HFFc6 (cell line): ENCODE data around the gene CORO1A. TPM values are rescaled to one million over a fixed set of nuclear protein-coding genes. Genes with fewer than 3 reads are reported as not detected.
A peak's percentile ranks its signal among the peaks of the same experiment; 100 is the strongest.
"Not testable (repeated sequence)": the region's sequence is repeated elsewhere in the genome, so short reads cannot be mapped to it uniquely, and the experiment has no call there.

Source experiments
- DNase-seq: peaks from one replicate; pipeline ENCODE4 v3.0.0-alpha.2; 2018
- H3K27ac Mint-ChIP-seq: 2 replicates; pipeline ENCODE4 v1.8.0; 2020; ENCODE audit warnings: mild to moderate bottlenecking, mixed read lengths
- H3K27me3 Mint-ChIP-seq: 2 replicates; pipeline ENCODE4 v1.8.0; 2021; ENCODE audit warnings: mild to moderate bottlenecking, moderate library complexity, mixed read lengths; ENCODE audit not compliant: insufficient read depth
- H3K36me3 Mint-ChIP-seq: 2 replicates; pipeline ENCODE4 v1.8.0; 2021; ENCODE audit warnings: low read depth, mixed read lengths
- H3K4me1 Mint-ChIP-seq: 2 replicates; pipeline ENCODE4 v1.8.0; 2020; ENCODE audit warnings: low read depth, mixed read lengths
- H3K4me3 Mint-ChIP-seq: 2 replicates; pipeline ENCODE4 v1.8.0; 2020; ENCODE audit warnings: mild to moderate bottlenecking, moderate library complexity, mixed read lengths
- H3K9me3 Mint-ChIP-seq: 2 replicates; pipeline ENCODE4 v1.8.0; 2020; ENCODE audit warnings: mild to moderate bottlenecking, mixed read lengths
- total RNA-seq, 6 experiments: library from RNA; stranded (reverse); fragmentation: NEBNext Ultra II Directional; extraction: Animal tissue kit (Norgen Biotek cat#: 25700); gene quantifications; 2 replicates in 1 of 6; 3 replicates in 5 of 6; pipeline ENCODE4 v1.2.3, GENCODE V29; 2021

Gene CORO1A
- total RNA-seq, 6 experiments from 2014 or later = 2.9 to 4.2 (median 3.7) TPM

DNA sequence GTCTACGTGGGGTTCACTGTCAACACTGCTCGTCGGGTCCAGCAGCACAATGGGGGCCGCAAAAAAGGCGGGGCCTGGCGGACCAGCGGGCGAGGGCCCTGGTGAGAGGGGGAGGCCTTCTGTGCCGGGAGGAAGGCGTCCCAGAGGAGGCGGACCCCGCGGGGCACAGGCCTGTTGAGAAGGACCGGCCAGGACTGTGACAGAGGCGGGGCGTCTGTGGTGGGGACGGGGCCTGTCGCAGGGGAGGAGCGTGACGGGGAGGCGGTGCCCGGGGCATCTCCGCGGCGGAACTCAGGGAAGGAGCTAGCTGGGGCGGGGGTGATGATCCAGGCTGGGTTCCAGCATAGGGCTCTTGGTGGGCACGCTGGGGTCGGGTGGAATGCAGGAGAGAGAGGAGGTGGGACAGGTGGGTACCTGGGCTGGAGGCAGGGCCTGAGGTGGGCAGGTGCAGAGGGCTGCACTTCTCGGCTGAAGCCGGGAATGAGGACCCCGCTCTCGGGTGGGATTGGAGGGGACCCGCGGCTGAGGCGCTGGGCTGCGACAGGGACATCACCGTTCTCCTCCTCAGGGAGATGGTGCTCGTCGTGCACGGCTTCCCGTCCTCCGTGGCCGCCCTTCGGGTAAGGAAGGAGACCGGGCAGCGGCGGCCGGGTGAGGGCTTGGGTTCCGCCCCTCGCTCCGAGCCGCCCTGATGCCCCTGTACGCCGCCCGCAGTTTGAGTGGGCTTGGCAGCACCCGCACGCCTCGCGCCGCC, 10.9 kb downstream of the CORO1A start:
- H3K27ac Mint-ChIP-seq, H3K4me1 Mint-ChIP-seq, H3K9me3 Mint-ChIP-seq, H3K36me3 Mint-ChIP-seq, H3K4me3 Mint-ChIP-seq, H3K27me3 Mint-ChIP-seq: not testable (repeated sequence)
- peak; percentile 0 for DNase-seq

DNA sequence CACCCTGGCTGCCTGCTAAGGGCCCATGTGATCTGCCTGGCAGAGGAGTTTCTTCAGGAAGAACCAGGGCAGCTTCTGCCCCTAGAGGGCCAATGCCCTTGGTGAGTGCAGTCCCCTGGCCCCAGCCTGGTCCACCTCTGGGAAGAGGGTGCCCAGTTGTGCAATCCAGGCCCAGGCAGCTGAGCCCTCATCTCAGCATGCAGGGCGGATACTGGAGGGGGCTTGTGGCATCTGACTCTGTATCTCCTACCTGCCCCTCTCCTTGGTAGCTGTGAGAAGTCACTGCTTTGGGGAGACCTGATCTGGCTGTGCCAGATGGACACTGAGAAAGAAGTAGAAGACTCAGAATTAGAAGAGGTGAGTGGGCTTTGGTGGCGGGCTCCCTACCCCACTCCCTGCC, 13.6 kb downstream of the CORO1A start:
- not testable (repeated sequence) for H3K4me1 Mint-ChIP-seq, DNase-seq, H3K9me3 Mint-ChIP-seq, H3K36me3 Mint-ChIP-seq, H3K4me3 Mint-ChIP-seq, H3K27me3 Mint-ChIP-seq, H3K27ac Mint-ChIP-seq

DNA sequence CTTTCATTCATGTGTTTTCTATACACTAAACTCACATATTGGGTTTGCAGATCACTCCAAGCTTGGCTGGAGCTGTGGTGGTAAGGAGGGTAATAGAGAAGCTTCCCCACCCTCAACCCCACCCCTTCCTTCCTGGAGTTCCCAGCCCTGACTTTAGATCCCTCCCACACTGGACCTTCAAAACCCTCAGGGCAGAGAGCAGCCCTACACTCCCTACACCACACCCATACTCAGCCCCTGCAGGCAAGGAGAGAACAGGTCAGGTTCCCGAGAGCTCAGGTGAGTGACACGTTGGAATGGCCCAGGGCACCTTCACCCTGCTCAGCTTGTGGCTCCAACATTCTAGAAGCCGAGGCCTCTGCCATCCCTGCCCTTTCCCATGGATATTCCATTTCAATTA, 15.6 kb downstream of the CORO1A start, which contains the start of gene SULT1A3:
TSS of gene SULT1A3 (plus strand) at position 207 of the 400 bp plus-strand sequence. CDS start 1,474 bp downstream, outside the sequence.
- not testable (repeated sequence) for H3K4me1 Mint-ChIP-seq, DNase-seq, H3K27me3 Mint-ChIP-seq, H3K36me3 Mint-ChIP-seq, H3K4me3 Mint-ChIP-seq, H3K27ac Mint-ChIP-seq, H3K9me3 Mint-ChIP-seq

DNA sequence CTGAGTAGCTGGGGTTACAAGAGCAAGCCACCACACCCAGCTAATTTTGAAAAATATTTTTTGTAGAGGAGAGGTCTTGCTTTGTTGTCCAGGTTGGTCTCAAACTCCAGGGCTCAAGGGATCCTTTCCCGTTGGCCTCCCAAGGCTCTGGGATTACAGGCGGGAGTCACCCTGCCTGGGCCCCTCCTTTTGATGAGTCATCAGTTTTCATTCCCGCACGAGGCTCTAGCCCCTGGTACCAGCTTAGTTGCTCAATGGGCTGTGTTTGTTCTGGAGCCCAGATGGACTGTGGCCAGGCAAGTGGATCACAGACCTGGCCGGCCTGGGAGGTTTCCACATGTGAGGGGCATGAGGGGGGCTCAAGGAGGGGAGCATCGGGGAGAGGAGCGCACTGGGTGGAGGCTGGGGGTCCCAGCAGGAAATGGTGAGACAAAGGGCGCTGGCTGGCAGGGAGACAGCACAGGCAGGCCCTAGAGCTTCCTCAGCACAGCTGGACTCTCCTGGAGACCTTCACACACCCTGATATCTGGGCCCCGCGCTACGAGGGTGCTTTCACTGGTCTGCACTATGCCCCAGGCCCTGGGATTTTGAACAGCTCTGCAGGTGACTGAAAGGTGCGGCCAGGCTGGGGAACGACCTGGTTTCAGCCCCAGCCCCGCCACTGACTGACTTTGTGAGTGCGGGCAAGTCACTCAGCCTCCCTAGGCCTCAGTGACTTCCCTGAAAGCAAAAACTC, 16.4 kb downstream of the CORO1A start:
- not testable (repeated sequence) for H3K4me1 Mint-ChIP-seq, H3K27me3 Mint-ChIP-seq, H3K4me3 Mint-ChIP-seq, DNase-seq, H3K27ac Mint-ChIP-seq, H3K36me3 Mint-ChIP-seq, H3K9me3 Mint-ChIP-seq

DNA sequence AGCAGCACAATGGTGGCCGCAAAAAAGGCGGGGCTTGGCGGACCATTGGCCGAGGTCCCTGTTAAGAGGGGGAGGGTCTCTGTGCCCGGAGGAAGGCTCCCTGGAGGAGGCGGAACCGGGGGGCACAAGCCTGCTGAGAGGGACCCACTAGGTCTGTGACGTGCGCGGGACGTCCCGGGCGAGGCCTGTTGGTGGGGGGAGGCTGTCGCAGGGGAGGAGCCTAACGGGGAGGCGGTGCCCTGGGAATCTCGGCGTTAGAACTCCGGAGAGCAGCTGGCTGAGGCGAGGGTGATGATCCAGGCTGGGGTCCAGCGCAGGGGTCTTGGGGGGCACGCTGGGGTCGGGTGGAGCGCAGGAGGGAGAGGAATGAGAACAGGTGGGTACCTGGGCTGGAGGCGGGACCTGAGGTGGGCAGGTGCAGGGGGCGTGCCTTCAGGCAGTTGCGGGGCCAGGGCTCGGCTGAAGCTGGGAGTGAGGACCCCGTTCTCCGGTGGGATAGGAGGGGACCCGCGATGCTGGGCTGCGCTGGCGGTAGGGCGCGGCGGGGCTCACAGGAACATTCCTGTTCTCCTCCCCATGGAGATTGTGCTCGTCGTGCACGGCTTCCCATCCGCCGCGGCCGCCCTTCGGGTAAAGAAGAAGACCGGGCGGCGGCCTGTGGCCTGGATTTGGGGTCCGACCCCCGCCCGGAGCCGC, 22.3 kb downstream of the CORO1A start:
- H3K27me3 Mint-ChIP-seq, DNase-seq, H3K27ac Mint-ChIP-seq, H3K4me1 Mint-ChIP-seq, H3K9me3 Mint-ChIP-seq, H3K4me3 Mint-ChIP-seq, H3K36me3 Mint-ChIP-seq: not testable (repeated sequence)

DNA sequence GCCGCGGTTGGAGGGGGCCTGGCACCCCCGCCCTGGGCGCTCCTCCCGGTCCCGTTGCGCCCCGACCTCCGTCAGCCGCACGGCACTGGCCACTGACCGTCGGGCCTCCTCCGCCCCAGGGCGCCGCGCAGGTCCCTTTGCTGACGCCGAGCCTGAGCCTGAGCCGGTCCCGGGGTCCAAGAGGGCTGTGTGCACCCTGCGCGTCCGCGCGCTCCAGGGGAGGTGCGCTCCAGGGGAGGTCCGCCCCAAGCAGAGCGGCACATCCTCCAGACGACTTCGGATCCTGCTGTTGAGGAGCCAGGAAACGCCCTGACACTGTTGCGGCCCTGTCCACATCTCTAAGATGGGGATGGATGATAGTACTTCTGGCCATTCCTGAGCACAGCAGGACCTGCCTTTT, 22.9 kb downstream of the CORO1A start:
- H3K4me1 Mint-ChIP-seq, H3K4me3 Mint-ChIP-seq, DNase-seq, H3K27ac Mint-ChIP-seq, H3K27me3 Mint-ChIP-seq, H3K9me3 Mint-ChIP-seq, H3K36me3 Mint-ChIP-seq: not testable (repeated sequence)

DNA sequence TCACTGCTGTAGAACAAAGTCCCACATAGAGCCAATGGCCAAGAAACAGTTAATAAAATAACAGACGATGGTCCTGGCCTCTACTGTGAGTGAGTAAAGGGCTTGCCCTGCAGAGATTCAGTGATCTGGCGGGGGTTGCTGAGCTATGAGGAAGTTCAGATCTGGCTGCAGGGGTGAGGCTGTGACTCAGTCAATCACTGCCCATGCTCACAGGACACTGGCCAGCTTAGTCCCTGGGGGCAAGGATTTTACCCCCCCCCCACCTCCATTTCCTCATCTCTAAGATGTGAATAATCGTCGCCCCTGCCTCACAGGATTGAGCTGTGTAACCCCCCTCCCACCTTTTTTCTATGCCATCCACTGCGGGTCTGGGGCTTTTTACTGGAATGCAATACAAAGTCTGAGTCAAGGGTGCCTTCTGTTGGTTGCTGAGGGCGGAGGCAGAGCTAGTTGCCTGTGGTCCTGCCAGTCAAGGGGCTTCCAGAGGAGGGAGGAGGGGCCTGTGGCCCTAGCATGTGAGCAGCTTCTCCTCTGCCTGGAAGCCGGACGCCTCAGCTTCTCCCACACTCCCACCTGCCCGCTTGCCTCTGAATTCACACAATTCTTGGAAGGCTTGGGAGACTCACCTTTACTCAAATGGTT, 23.8 kb downstream of the CORO1A start:
- not testable (repeated sequence) for H3K9me3 Mint-ChIP-seq, H3K36me3 Mint-ChIP-seq, H3K4me3 Mint-ChIP-seq, H3K27me3 Mint-ChIP-seq, H3K4me1 Mint-ChIP-seq
- peak; percentile 0 for DNase-seq
- peak overlapping the region; percentile 72 for H3K27ac Mint-ChIP-seq

DNA sequence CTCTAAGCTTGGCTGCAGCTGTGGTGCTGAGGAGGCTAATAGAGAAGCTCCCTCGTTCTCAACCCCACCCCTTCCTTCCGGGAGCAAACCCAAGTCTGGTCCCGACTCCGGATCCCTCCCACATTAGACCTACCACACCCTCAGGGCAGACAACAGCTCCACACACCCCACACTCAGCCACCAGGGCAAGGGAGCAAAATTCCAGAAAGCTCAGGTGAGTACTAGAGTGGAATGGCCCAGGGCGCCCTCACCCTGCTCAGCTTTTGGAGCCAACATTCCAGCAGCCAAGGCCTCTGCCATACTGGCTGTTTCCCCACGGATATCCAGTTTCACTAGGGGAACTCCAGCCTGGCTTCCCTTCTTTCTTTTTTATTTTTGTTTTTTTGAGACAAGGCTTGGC, 25.6 kb downstream of the CORO1A start:
- not testable (repeated sequence) for H3K9me3 Mint-ChIP-seq, DNase-seq, H3K4me1 Mint-ChIP-seq, H3K27me3 Mint-ChIP-seq, H3K36me3 Mint-ChIP-seq, H3K27ac Mint-ChIP-seq, H3K4me3 Mint-ChIP-seq

DNA sequence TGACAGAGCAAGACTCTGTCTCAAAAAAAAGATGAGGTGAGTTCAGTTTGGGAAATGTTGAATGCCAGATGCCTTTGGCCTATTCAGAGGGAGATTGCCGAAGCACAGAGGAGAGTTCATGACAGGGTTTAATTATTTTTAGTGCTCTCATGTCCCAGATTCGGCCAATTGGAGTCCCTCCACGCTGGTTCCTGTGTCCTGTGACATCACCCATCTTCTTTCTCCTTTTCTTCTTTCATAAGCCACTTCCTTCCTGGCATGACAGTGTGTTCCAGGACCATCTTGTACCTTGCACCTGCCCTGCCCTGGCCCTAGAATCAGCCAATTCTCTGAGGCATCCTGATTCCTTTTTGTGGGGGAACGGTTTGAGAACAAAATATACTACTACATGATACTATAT, 28.0 kb downstream of the CORO1A start:
- not testable (repeated sequence) for H3K27ac Mint-ChIP-seq, H3K36me3 Mint-ChIP-seq, H3K4me3 Mint-ChIP-seq, H3K9me3 Mint-ChIP-seq, H3K27me3 Mint-ChIP-seq, H3K4me1 Mint-ChIP-seq, DNase-seq

DNA sequence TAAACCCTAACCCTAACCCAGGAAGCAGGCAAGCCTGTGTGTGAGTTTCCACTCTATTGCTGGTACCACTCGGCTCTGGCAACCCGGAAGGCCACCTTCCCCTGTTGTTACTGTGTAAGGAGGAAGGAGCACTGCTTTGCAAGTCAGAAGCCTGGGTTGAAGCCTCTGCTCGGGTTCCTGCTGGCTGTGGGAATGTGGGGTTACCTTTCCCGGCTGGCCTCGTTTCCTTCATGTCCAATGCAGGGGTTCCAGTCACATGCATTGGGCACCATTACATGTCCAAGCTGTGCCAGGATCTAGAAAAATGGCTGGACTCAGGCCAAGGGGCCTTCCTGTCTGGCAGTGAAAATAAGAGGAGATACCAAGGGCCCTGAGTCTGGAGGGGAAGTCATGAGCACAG, 33.7 kb downstream of the CORO1A start:
- H3K9me3 Mint-ChIP-seq, H3K27ac Mint-ChIP-seq, H3K36me3 Mint-ChIP-seq: not testable (repeated sequence)

More for the DNA sequence above, 33.7 kb downstream of the CORO1A start:
- not testable (repeated sequence) for DNase-seq, H3K4me1 Mint-ChIP-seq, H3K4me3 Mint-ChIP-seq, H3K27me3 Mint-ChIP-seq

Other genes starting within 250 kb of the CORO1A start
- 100 to 1,000 TPM; 105 to 122 (median 110) TPM for gene TMEM219, start 221.5 kb upstream of the CORO1A start, total RNA-seq
- gene TAOK2, start 209.7 kb upstream of the CORO1A start, total RNA-seq = 10 to 100 TPM; 50.4 to 56.9 (median 53.0) TPM
- 10 to 100 TPM in 5 of 6 experiments, 1 to 10 TPM in 1; 9.8 to 14.4 (median 13.4) TPM for gene HIRIP3, start 188.0 kb upstream of the CORO1A start, total RNA-seq
- 10 to 100 TPM; 61.0 to 77.4 (median 73.8) TPM for gene INO80E, start 187.4 kb upstream of the CORO1A start, total RNA-seq
- gene DOC2A, start 172.6 kb upstream of the CORO1A start, total RNA-seq = under 1 TPM in 2 of 6 experiments, not detected in 4; 0.19 to 0.30 TPM
- not detected for gene C16orf92, start 160.4 kb upstream of the CORO1A start, total RNA-seq
- under 1 TPM in 4 of 6 experiments, not detected in 2; 0.28 to 0.39 (median 0.33) TPM for gene TLCD3B, start 152.3 kb upstream of the CORO1A start, total RNA-seq
- 1,000 to 10,000 TPM; 1,621 to 1,937 (median 1,752) TPM for gene ALDOA, start 117.8 kb upstream of the CORO1A start, total RNA-seq
- gene PPP4C, start 107.6 kb upstream of the CORO1A start, total RNA-seq = 100 to 1,000 TPM; 111 to 135 (median 123) TPM
- under 1 TPM; 0.16 to 0.33 (median 0.26) TPM for gene TBX6, start 91.7 kb upstream of the CORO1A start, total RNA-seq
- 10 to 100 TPM; 17.2 to 28.4 (median 19.1) TPM for gene YPEL3, start 87.4 kb upstream of the CORO1A start, total RNA-seq
- 1 to 10 TPM; 1.5 to 3.0 (median 2.3) TPM for gene GDPD3, start 70.1 kb upstream of the CORO1A start, total RNA-seq
- gene MAPK3, start 60.4 kb upstream of the CORO1A start, total RNA-seq = 10 to 100 TPM; 58.5 to 89.3 (median 80.4) TPM
- gene BOLA2B, start 10.1 kb downstream of the CORO1A start, total RNA-seq = 100 to 1,000 TPM; 113 to 142 (median 131) TPM
- gene SLX1A, start 10.3 kb downstream of the CORO1A start, total RNA-seq = 10 to 100 TPM; 13.2 to 23.3 (median 20.7) TPM
- gene SULT1A3, start 15.7 kb downstream of the CORO1A start, total RNA-seq = 1 to 10 TPM; 3.4 to 8.9 (median 4.1) TPM
- 1 to 10 TPM in 5 of 6 experiments, under 1 TPM in 1; 0.91 to 7.5 (median 4.0) TPM for gene NPIPB13, start 64.9 kb downstream of the CORO1A start, total RNA-seq
- gene CD2BP2, start 171.7 kb downstream of the CORO1A start, total RNA-seq = 10 to 100 TPM; 76.2 to 91.0 (median 80.4) TPM
- 10 to 100 TPM; 44.6 to 51.6 (median 46.3) TPM for gene TBC1D10B, start 186.9 kb downstream of the CORO1A start, total RNA-seq
- gene MYL11, start 191.2 kb downstream of the CORO1A start, total RNA-seq = 1 to 10 TPM in 1 of 6 experiments, under 1 TPM in 2, not detected in 3; 0.77 to 1.2 (median 0.82) TPM
- gene SEPTIN1, start 199.0 kb downstream of the CORO1A start, total RNA-seq = 1 to 10 TPM; 1.5 to 2.8 (median 1.8) TPM
- 1 to 10 TPM; 5.3 to 7.9 (median 6.1) TPM for gene ZNF48, start 211.8 kb downstream of the CORO1A start, total RNA-seq
- gene ZNF771, start 224.0 kb downstream of the CORO1A start, total RNA-seq = 10 to 100 TPM; 15.8 to 19.1 (median 16.8) TPM
- 10 to 100 TPM; 24.9 to 37.9 (median 28.5) TPM for gene DCTPP1, start 246.4 kb downstream of the CORO1A start, total RNA-seq